NCI-H345 treated with DMSO at 0.1 percent for 48 hours (cell line): ENCODE results near the gene SLC26A1.
A peak's percentile ranks its signal among the peaks of the same experiment; 100 is the strongest.
"Not testable (repeated sequence)": the region's sequence is repeated elsewhere in the genome, so short reads cannot be mapped to it uniquely, and the experiment has no call there.

Experiments
- DNase-seq: peaks from one replicate; lab custom pipeline; 2025; ENCODE audit not compliant: unreplicated experiment; lab: John Stamatoyannopoulos, UW

SLC26A1 gene

DNA sequence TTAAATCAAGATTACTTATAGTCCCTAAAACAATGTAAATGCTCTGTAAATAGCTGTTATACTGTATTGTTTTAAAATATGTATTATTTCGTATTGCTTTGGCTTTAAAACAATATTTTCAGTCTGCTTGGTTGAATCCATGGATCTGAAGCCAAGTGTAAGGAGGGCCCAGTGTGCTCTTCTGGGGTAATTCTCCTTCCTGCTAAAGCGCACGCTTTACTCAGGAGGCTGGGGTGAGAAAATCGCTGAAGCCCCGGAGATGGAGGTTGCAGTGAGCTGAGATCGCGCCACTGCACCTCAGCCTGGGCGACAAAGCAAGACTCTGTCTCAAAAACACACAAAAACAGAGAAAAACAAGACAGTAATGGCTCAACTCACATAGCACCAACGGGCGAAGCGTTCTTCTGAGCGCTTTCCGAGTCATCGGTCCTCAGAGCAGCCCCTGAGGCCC lies 6.8 kb downstream of the SLC26A1 start:
- DNase-seq: no peak

DNA sequence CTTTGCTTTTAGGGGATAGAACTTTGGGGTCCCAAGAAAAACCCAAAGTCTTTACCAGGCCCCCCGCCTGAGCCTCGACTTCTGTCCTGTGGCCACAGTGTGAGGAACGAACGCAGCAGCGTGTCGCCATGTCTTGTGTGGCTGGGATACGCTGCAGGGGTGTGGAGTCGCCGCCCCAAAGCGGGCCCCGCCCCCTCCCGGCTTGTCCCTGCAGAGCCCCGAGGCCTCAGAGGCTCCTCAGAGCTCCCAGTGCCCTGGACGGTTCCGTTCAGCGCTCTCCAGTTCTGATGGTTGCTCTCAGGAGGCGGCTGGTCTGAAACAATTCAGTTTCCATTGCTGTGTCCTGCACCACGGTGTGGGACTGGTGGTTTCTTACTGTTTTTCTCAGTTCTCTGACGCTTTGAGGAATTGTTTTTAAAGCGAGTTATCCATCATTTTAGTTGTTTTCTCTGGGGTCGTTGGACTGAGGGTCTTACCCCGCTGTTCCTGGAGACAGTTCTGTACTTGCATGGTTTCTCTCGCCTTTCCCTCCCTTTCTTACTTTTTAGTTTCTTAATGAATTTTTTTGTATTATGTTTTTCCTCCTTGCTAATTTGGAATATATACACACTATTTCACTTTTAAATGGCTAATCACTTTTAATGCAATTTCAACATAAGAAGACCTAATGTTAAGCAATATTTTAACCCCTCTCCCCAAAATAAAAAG lies 7.9 kb downstream of the SLC26A1 start:
- DNase-seq: no peak

- DNase-seq: no peak
Measured at GRCh38 chr4:984336-985054, 8.7 kb downstream of the SLC26A1 start.

GRCh38 chr4:982814-983213 lies 10.4 kb downstream of the SLC26A1 start:
- no peak for DNase-seq

- no peak for DNase-seq
Measured at GRCh38 chr4:982291-982690, 10.9 kb downstream of the SLC26A1 start.

GRCh38 chr4:978957-979701 lies 14.1 kb downstream of the SLC26A1 start:
- no peak for DNase-seq

- not testable (repeated sequence) for DNase-seq
Measured at GRCh38 chr4:976016-976415, 17.2 kb downstream of the SLC26A1 start.

DNA sequence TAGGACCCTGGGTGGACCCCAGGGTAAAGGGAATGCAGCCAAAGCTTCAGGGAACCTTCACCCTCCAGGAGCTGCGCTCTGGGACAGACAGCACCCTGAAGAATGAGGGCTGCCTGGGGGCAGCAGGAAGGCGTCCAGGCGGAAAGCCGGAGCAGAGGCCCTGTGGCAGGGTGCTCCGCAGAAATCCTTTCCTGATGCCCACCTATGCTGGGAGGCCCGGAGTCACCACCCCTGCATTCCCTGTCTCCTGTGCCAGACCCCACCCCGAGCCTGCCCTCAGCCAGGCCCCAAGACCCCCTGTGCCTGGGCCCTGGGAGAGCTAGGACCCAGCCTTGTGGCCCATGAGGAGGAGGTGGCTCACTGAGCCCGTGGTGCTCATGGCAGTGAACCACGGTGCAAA lies 18.5 kb downstream of the SLC26A1 start:
- no peak for DNase-seq

- DNase-seq: peak; percentile 23
Measured at GRCh38 chr4:973431-974397, 19.5 kb downstream of the SLC26A1 start, which contains the start of gene DGKQ. Gene DGKQ (minus strand): TSS chr4:973569. CDS start chr4:973482, 87 bp downstream.

DNA sequence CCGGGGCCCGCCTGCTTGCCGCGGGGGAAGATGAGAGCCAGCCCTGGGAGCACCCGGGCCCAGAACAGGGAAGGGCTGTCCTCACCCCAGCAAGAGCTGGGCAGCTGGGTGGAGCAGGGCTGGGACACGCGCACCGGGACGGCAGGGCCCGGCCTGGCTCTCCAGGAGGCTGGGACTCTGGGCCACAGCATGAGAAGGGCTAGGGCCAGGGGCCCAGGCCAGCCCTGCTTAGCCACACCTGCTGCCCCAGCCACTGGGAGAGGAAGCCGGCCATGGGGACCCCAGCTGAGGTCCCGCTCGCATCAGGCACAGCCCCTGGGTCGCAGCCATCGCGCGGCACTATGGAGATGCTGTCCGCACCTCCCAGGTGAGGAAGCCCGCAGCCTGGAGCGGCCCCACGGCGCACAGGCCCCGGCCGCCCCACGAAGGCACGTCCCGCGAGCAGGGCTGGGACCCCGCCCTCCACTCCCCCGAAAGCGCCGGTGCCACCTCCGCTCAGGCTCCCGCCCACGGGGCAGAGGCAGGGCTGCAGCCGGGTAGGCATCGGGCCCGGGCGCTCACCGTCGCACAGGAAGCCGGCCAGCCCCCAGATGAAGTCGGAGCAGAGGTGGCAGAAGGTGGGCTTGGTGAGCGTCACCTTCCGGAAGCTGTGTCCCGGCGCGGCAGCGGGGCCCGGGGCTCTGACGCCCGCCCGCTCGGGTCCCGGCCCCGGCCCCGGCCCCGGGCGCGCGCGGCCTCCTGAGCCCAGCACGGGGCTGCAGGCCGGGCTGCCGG lies 20.4 kb downstream of the SLC26A1 start:
- DNase-seq: no peak

- no peak for DNase-seq
Measured at GRCh38 chr4:971666-972500, 21.3 kb downstream of the SLC26A1 start.

- no peak for DNase-seq
Measured at GRCh38 chr4:970854-971520, 22.2 kb downstream of the SLC26A1 start.

- DNase-seq: no peak
Measured at GRCh38 chr4:970046-970745, 23.0 kb downstream of the SLC26A1 start.

- DNase-seq: no peak
Measured at GRCh38 chr4:968621-969394, 24.4 kb downstream of the SLC26A1 start.

DNA sequence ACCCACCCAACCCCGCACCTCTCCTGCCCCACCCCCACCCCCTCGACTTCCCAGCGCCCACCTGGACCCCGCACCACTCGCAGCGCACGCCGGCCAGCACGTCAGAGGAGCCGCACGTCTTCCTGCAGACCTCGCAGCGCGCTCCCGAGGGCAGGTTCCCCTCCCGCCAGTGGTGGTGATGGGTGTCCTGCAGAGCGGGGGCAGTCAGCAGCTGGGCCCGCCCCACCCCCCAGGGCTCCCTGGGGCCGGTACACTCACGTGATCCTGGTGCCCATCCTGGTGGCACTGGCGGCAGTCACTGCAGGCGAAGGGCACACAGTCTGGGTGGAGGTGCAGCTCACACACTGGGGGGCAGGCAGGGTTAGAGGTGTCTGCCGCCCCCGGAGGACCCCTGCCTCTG lies 25.0 kb downstream of the SLC26A1 start:
- DNase-seq: no peak

DNA sequence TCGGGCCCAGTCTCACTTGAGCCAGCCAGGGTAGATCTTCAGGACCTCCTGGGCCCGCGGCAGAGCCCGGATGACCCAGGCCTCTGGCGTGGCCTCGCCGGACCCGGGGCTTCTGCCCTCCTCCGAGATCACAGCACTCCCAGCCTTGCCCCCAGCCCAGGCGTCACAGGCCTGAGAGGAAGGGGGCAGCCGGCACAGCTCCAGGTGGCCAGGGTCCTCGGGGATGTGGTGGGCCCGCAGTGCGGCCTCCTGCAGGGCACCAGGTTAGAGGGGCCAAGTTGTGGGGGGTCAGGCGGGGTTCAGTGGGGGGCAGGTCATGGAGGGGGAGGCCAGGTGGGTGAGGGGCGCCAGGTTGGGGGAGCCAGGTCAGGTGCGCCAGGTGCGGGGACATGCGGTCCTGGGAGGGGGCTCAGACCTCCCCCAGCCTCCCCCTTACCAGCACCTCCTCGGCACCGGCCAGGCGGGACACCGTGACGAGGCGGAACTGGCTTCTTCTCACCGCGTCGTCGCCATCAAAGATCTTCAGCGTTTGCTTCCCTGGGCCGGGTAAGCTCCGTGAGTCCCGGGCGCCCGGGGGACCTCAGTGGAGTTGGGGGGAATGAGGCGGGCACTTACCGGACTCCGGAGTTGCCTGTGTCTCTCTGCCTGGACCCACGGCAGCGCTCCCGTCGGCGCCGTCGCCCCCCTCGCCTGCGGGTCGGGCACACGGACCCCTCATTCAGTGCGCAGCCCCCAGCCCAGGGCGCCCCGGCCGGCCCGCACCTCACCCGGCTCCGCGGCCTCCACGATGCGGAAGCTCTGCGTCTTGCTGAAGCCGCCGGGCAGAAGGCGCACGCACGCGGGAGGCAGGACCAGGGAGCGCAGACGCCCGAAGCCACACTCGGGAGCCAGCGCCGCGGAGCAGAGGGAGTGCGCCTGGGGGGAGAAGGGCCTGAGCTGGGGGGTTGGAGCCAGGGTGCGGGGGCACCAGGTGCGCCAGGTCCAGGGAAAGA lies 25.8 kb downstream of the SLC26A1 start:
- DNase-seq: no peak
